Breast epithelium (tissue), 3 donors: ENCODE measurements around the gene VPS13D.

Source experiments
- CTCF ChIP-seq, 3 donors: fragments of 450-650 bp; IDR thresholded peaks; one replicate each; pipeline ENCODE4 v1.5.1; 2016 to 2017; ENCODE audit warnings: antibody characterized with exemption in 3 of 3, mild to moderate bottlenecking in 3 of 3, moderate library complexity in 3 of 3
- POLR2A ChIP-seq: fragments of 450-650 bp; IDR thresholded peaks from one replicate; pipeline ENCODE4 v1.6.1; 2016; ENCODE audit warnings: antibody characterized with exemption, mild to moderate bottlenecking, moderate library complexity
- POLR2AphosphoS5 ChIP-seq, 3 donors: sonication (generic); formaldehyde crosslinking; IDR thresholded peaks; one replicate each; pipeline ENCODE4 v1.6.1; 2017; ENCODE audit warnings: antibody characterized with exemption in 3 of 3

DNA sequence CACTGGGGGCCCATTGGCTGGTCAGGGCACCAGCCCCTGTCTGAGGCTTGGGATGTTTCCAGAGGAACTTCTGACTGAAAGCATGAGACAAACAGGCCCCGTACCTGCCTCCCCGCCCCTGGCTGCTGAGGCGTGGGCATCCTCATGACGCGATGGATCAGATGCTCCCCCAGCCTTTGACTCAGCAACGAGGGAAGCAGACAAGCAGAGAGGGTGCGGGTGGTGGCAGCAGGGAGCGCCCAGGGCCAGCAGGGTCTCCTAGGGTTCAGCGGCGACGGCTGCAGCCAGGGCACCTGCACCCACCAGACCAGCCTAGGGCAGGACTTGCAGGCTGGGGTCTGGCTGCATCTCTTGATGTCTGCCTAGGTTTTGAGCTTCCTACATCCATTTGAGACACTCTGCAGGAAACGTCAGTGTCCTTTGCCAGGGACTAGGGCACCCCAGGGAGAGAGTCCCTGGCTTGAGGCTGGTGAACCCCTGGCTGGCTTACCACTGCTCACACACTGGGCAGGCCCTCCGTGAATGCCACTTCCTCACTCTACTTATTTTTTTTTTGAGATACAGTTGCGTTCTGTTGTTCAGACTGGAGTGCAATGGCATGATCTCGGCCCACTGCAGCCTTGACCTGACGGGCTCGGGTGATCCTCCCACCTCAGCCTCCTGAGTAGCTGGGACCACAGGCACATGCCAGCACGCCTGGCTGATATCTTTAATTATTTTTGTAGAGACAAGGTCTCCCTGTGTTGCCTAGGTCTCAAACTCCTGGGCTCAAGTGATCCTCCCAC is 324.9 kb downstream of the VPS13D start:
- no peak for TF ChIP-seq CTCF (IDR thresholded peaks at IDR 0.05)
- TF ChIP-seq POLR2A, result no peak
- no peak for TF ChIP-seq POLR2AphosphoS5 (IDR thresholded peaks at IDR 0.05)
